Raji (cell line): ENCODE results near the gene ROR2.

Experiments
- POLR2A ChIP-seq: IDR thresholded peaks from 2 replicates; pipeline ENCODE4 v1.6.1; 2011; ENCODE audit warnings: low read depth, low read length, control low read depth; ENCODE audit not compliant: insufficient read depth

ROR2 gene

GRCh38 chr9:91803970-91804752 is 145.9 kb downstream of the ROR2 start:
- no peak for TF ChIP-seq POLR2A

GRCh38 chr9:91803151-91803940 is 146.7 kb downstream of the ROR2 start:
- TF ChIP-seq POLR2A: no peak

GRCh38 chr9:91802391-91802790 is 147.6 kb downstream of the ROR2 start:
- no peak for TF ChIP-seq POLR2A

- no peak for TF ChIP-seq POLR2A
These were observed 149.5 kb downstream of the ROR2 start for GRCh38 chr9:91800473-91801030.

- TF ChIP-seq POLR2A: no peak
These were observed 150.8 kb downstream of the ROR2 start for GRCh38 chr9:91799113-91799744.

- TF ChIP-seq POLR2A: no peak
These were observed 154.3 kb downstream of the ROR2 start for GRCh38 chr9:91795598-91796241.

GRCh38 chr9:91790917-91791316 is 159.1 kb downstream of the ROR2 start:
- TF ChIP-seq POLR2A: no peak

GRCh38 chr9:91789941-91790340 is 160.1 kb downstream of the ROR2 start:
- TF ChIP-seq POLR2A: no peak

- no peak for TF ChIP-seq POLR2A
These were observed 162.1 kb downstream of the ROR2 start for GRCh38 chr9:91787931-91788330.

GRCh38 chr9:91786132-91786896 is 163.7 kb downstream of the ROR2 start:
- no peak for TF ChIP-seq POLR2A

- TF ChIP-seq POLR2A: no peak
These were observed 164.6 kb downstream of the ROR2 start for GRCh38 chr9:91785447-91785842.

GRCh38 chr9:91784673-91785446 is 165.2 kb downstream of the ROR2 start:
- no peak for TF ChIP-seq POLR2A

GRCh38 chr9:91783876-91784672 is 166.0 kb downstream of the ROR2 start:
- TF ChIP-seq POLR2A: no peak
